Ishikawa (cell line): ENCODE results near the gene GABRB1.

Experiments
- CEBPB ChIP-seq: IDR thresholded peaks from 2 replicates; pipeline ENCODE4 v1.6.1; 2012
- CREB1 ChIP-seq: IDR thresholded peaks from 2 replicates; pipeline ENCODE4 v1.6.1; 2012; ENCODE audit warnings: low read depth
- EGR1 ChIP-seq: IDR thresholded peaks from 2 replicates; pipeline ENCODE4 v1.6.1; 2012
- EP300 ChIP-seq: IDR thresholded peaks from 2 replicates; pipeline ENCODE4 v1.6.1; 2012; ENCODE audit warnings: borderline replicate concordance
- FOXM1 ChIP-seq: IDR thresholded peaks from 2 replicates; pipeline ENCODE4 v1.6.1; 2012; ENCODE audit warnings: low read depth, borderline replicate concordance
- MAX ChIP-seq: IDR thresholded peaks from 2 replicates; pipeline ENCODE4 v1.6.1; 2012
- NFIC ChIP-seq: IDR thresholded peaks from 2 replicates; pipeline ENCODE4 v1.6.1; 2012
- RAD21 ChIP-seq: IDR thresholded peaks from 2 replicates; pipeline ENCODE4 v1.6.1; 2012; ENCODE audit warnings: low read depth
- REST ChIP-seq: IDR thresholded peaks from 2 replicates; pipeline ENCODE4 v1.6.1; 2012; ENCODE audit warnings: low read depth, mild to moderate bottlenecking
- TAF1 ChIP-seq: IDR thresholded peaks from 2 replicates; pipeline ENCODE4 v1.6.1; 2012; ENCODE audit warnings: low read depth, mild to moderate bottlenecking
- TCF12 ChIP-seq: IDR thresholded peaks from 2 replicates; pipeline ENCODE4 v1.6.1; 2012; ENCODE audit warnings: low read depth
- TEAD4 ChIP-seq: IDR thresholded peaks from 2 replicates; pipeline ENCODE4 v1.6.1; 2012
- USF1 ChIP-seq: IDR thresholded peaks from 2 replicates; pipeline ENCODE4 v1.6.1; 2012
- YY1 ChIP-seq: IDR thresholded peaks from 2 replicates; pipeline ENCODE4 v1.6.1; 2012; ENCODE audit warnings: low read depth
- ZBTB7A ChIP-seq: IDR thresholded peaks from 2 replicates; pipeline ENCODE4 v1.6.1; 2012; ENCODE audit warnings: low read depth

GABRB1 gene

GRCh38 chr4:47427935-47428334 lies 396.6 kb downstream of the GABRB1 start:
- TF ChIP-seq YY1 (no peak), FOXM1 (no peak), EP300 (no peak), CEBPB (no peak), CREB1 (no peak), MAX (no peak), ZBTB7A (no peak), TEAD4 (no peak)

- TF ChIP-seq TEAD4 = no peak
- TF ChIP-seq FOXM1 = no peak
- no peak for TF ChIP-seq REST
- no peak for TF ChIP-seq TCF12
- no peak for TF ChIP-seq MAX
These were observed 401.4 kb downstream of the GABRB1 start for GRCh38 chr4:47432749-47433148.

- TF ChIP-seq USF1 (no peak), FOXM1 (no peak), ZBTB7A (no peak), TCF12 (no peak), CREB1 (no peak), REST (no peak), TAF1 (no peak), TEAD4 (no peak), CEBPB (no peak), EP300 (no peak), EGR1 (no peak), MAX (no peak), NFIC (no peak), RAD21 (no peak)
These were observed 403.6 kb downstream of the GABRB1 start for GRCh38 chr4:47434931-47435330.

- TF ChIP-seq TEAD4 (no peak), CREB1 (no peak), TCF12 (no peak), MAX (no peak), NFIC (no peak), YY1 (no peak)
These were observed 411.6 kb downstream of the GABRB1 start for GRCh38 chr4:47442980-47443379.

- TF ChIP-seq TAF1 (no peak), REST (no peak), USF1 (no peak), NFIC (no peak), EP300 (no peak), FOXM1 (no peak), ZBTB7A (no peak), EGR1 (no peak), TCF12 (no peak), TEAD4 (no peak), YY1 (no peak), CEBPB (no peak), RAD21 (no peak), CREB1 (no peak), MAX (no peak)
These were observed 412.7 kb downstream of the GABRB1 start for GRCh38 chr4:47444031-47444430.
